Kidney (tissue), 14 donors: Measurements from ENCODE around the gene ARFGAP3. TPM values are rescaled to one million over a fixed set of nuclear protein-coding genes. Genes with fewer than 3 reads are reported as not detected.

Experiments used
- DNase-seq, 5 donors: peaks; one replicate each; pipeline ENCODE4 v3.0.0-alpha.2; 2013 to 2020
- FAIRE-seq: peaks from 2 replicates; lab custom pipeline; 2012; peaks lifted over from hg19 to GRCh38; lab: Jason Lieb, UNC
- H3K27ac ChIP-seq, 2 donors: one replicate each; pipeline ENCODE4 v1.7.0; 2013; ENCODE audit warnings: low read depth in 2 of 2, low read length in 2 of 2, inconsistent platforms in 1 of 2
- H3K27me3 ChIP-seq: one replicate; pipeline ENCODE4 v1.7.1; 2013; ENCODE audit warnings: low read length, inconsistent platforms; ENCODE audit not compliant: control insufficient read depth, insufficient read depth
- H3K36me3 ChIP-seq, 3 donors: one replicate each; pipeline versions ENCODE4 v1.7.0 to v1.7.1; 2013; ENCODE audit warnings: low read length in 3 of 3, control low read depth in 1 of 3, inconsistent platforms in 1 of 3; ENCODE audit not compliant: insufficient read depth in 3 of 3, control insufficient read depth in 2 of 3
- H3K4me1 ChIP-seq, 3 donors: one replicate each; pipeline versions ENCODE4 v1.7.0 to v1.7.1; 2013; ENCODE audit warnings: low read length in 3 of 3, inconsistent platforms in 1 of 3, low read depth in 1 of 3; ENCODE audit not compliant: control insufficient read depth in 2 of 3, insufficient read depth in 2 of 3
- H3K4me3 ChIP-seq, 3 donors: one replicate each; pipeline versions ENCODE4 v1.7.0 to v1.8.1; 2013; ENCODE audit warnings: low read length in 3 of 3, control low read depth in 1 of 3, inconsistent platforms in 1 of 3
- H3K9ac ChIP-seq, 3 donors: one replicate each; pipeline versions ENCODE4 v1.7.0 to v1.7.1; 2013; ENCODE audit warnings: low read length in 3 of 3, control low read depth in 1 of 3, inconsistent platforms in 1 of 3
- H3K9me3 ChIP-seq, 3 donors: one replicate each; pipeline versions ENCODE4 v1.7.0 to v1.7.1; 2013; ENCODE audit warnings: low read length in 3 of 3, control low read depth in 1 of 3, inconsistent platforms in 1 of 3; ENCODE audit not compliant: control insufficient read depth in 2 of 3, insufficient read depth in 1 of 3
- CTCF ChIP-seq: IDR thresholded peaks from 3 replicates; pipeline ENCODE4 v1.5.1; 2012; ENCODE audit warnings: mild to moderate bottlenecking, moderate library complexity, borderline replicate concordance; ENCODE audit not compliant: insufficient read depth; ENCODE audit errors: extremely low read depth
- intact Hi-C: fragments of 100-400 bp; cut with DNase I; formaldehyde crosslinking; loops from one replicate; pipeline ENCODE4 v1.11.1; 2022
- polyA plus RNA-seq: library from polyadenylated mRNA; stranded (reverse); fragments of 350-450 nt; fragmentation: Illumina TruSeq; extraction: RNeasy Lipid Tissue Mini Kit (QIAGEN cat#74804); gene quantifications from one replicate; pipeline ENCODE4 v1.2.3, GENCODE V29; 2014; ENCODE audit warnings: low read depth, low replicate concordance; ENCODE audit not compliant: insufficient read depth
- total RNA-seq: library from RNA; stranded (reverse); fragmentation: NEBNext Ultra II Directional; extraction: Animal tissue kit (Norgen Biotek cat#: 25700); gene quantifications from one replicate; pipeline ENCODE4 v1.2.1, GENCODE V29; 2021
- donor health status: control.
- donor health status: control.
- donor health status: control.
- donor health status: control.
- donor health status: control.
- donor health status: DM: yes; HTN: yes; CAD: no.
- donor health status: Normal renal cell carcinoma (clear cell type).

The ARFGAP3 gene
- total and polyA plus RNA-seq, 2 donors from 2014 or later, result 29.9 to 97.3 TPM

- H3K27me3 ChIP-seq, result no peaks in the 10 kb centered on the region
- FAIRE-seq (no peak), DNase-seq (no peak)
- no peak for TF ChIP-seq CTCF
- no peak overlapping the region for H3K27ac ChIP-seq
- H3K9ac ChIP-seq, result no peak overlapping the region
- H3K4me1 ChIP-seq, result peaks cover 0 to 10% (median 0%) of the 10 kb centered on the region in 3 donors
- peaks cover 0 to 11% (median 0%) of the 10 kb centered on the region in 3 donors for H3K36me3 ChIP-seq
- H3K9me3 ChIP-seq, result no peaks in the 10 kb centered on the region
- no peak overlapping the region for H3K4me3 ChIP-seq
- intact Hi-C loops, result no loop called here
These were observed 47.0 kb upstream of the ARFGAP3 start for GRCh38 chr22:42904050-42904449.

- no peak overlapping the region for H3K9ac ChIP-seq
- no peaks in the 10 kb centered on the region for H3K9me3 ChIP-seq
- TF ChIP-seq CTCF, result no peak
- FAIRE-seq (no peak), DNase-seq (peak in 4 of 5 donors; percentile 66 to 92 (median 74))
- H3K4me3 ChIP-seq, result no peak overlapping the region
- no peaks in the 10 kb centered on the region for H3K27me3 ChIP-seq
- no peak overlapping the region for H3K27ac ChIP-seq
- H3K36me3 ChIP-seq, result peaks cover 0 to 10% (median 0%) of the 10 kb centered on the region in 3 donors
- peaks cover 0 to 10% (median 0%) of the 10 kb centered on the region in 3 donors for H3K4me1 ChIP-seq
- intact Hi-C loops, result no loop called here
These were observed 45.9 kb upstream of the ARFGAP3 start for GRCh38 chr22:42902875-42903510.

- no peak for DNase-seq
- no peak overlapping the region for H3K4me3 ChIP-seq
- H3K36me3 ChIP-seq, result peaks cover 0 to 10% (median 0%) of the 10 kb centered on the region in 3 donors
- TF ChIP-seq CTCF, result no peak
- no peak overlapping the region for H3K9ac ChIP-seq
- intact Hi-C loops, result no loop called here
- H3K4me1 ChIP-seq, result peaks cover 0 to 9% (median 0%) of the 10 kb centered on the region in 3 donors
- H3K27me3 ChIP-seq, result no peaks in the 10 kb centered on the region
- FAIRE-seq, result no peak
- H3K27ac ChIP-seq, result no peak overlapping the region
- no peaks in the 10 kb centered on the region for H3K9me3 ChIP-seq
These were observed 44.9 kb upstream of the ARFGAP3 start for GRCh38 chr22:42901790-42902508.
